NB4 (cell line): ENCODE results near the gene KIDINS220.

Experiments
- POLR2A ChIP-seq: IDR thresholded peaks from 2 replicates; pipeline ENCODE4 v1.6.1; 2011; ENCODE audit warnings: mild to moderate bottlenecking; ENCODE audit not compliant: insufficient read length; ENCODE audit errors: extremely low read depth
- TF ChIP-seq, protein P1 (sequence below): IDR thresholded peaks from one replicate; pipeline ENCODE4 v1.5.1; 2012; ENCODE audit warnings: low read depth, low read length

- TF ChIP-seq POLR2A: no peak
- TF ChIP-seq, protein P1, sequence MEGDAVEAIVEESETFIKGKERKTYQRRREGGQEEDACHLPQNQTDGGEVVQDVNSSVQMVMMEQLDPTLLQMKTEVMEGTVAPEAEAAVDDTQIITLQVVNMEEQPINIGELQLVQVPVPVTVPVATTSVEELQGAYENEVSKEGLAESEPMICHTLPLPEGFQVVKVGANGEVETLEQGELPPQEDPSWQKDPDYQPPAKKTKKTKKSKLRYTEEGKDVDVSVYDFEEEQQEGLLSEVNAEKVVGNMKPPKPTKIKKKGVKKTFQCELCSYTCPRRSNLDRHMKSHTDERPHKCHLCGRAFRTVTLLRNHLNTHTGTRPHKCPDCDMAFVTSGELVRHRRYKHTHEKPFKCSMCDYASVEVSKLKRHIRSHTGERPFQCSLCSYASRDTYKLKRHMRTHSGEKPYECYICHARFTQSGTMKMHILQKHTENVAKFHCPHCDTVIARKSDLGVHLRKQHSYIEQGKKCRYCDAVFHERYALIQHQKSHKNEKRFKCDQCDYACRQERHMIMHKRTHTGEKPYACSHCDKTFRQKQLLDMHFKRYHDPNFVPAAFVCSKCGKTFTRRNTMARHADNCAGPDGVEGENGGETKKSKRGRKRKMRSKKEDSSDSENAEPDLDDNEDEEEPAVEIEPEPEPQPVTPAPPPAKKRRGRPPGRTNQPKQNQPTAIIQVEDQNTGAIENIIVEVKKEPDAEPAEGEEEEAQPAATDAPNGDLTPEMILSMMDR: no peak
These were observed 355 bp upstream of the KIDINS220 start for GRCh38 chr2:8837795-8838140.
